ENCODE data around the gene ZNF28. TPM values are rescaled to one million over a fixed set of nuclear protein-coding genes. Genes with fewer than 3 reads are reported as not detected.
"Not testable (repeated sequence)": the region's sequence is repeated elsewhere in the genome, so short reads cannot be mapped to it uniquely, and the experiment has no call there.

The ZNF28 gene
- 35.1 TPM for total RNA-seq

DNA sequence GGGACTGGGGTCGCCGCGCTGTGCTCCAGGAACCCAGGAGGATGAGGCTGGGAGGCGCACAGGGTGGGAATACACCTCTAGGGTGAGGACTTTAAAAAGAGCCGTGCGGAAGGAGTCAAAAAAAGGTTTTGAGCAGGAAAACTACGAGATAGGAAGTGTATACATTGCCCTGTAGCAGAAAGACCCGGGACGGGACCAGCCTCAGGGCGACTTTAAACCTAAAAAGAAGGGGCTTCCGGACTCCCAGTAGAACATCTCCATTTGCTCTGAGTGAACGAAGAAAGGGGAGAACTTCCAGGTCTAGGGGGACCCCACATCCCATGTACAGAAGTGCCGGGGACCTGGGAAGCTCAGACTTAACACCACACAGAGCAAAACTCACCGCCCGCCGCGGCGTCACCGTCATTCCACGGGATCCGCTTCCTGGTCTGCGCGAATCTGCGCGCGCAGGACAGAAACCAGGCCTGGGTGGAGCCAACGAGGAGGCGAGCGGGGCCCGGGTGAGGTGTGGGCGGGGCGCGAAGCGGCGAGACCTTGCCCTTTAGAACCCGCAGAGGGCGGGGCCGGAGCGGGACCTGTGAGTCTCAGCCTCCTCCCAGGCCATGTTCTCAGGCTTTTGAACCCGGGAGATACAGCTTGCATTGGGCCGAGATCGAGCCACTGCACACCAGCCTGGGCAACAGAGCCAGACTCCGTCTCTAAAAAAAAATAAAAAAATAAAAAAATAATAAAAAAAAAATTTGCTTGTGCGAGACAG is at the start of gene ZNF28:
TSS of gene ZNF28 (minus strand) at position 430 of the 757 bp plus-strand sequence. CDS start 3,675 bp downstream, outside the sequence.
- DNase-seq = peak; percentile 57

DNA sequence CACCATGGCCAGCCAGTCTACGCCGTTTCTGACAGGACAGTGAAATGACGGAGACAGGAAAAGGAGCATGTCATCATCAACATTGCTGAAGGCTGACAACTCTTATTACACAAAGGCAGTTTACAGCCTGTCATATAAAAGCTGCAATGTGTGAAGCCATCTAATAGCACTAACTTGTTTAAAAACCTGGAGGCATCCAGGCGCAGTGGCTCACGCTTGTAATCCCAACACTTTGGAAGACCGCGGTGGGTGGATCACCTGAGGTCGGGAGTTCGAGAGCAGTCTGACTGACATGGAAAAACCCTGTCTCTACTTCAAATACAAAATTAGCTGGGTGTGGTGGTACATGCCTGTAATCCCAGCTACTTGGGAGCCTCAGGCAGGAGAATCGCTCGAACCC is 46.6 kb upstream of the ZNF28 start:
- not testable (repeated sequence) for DNase-seq

DNA sequence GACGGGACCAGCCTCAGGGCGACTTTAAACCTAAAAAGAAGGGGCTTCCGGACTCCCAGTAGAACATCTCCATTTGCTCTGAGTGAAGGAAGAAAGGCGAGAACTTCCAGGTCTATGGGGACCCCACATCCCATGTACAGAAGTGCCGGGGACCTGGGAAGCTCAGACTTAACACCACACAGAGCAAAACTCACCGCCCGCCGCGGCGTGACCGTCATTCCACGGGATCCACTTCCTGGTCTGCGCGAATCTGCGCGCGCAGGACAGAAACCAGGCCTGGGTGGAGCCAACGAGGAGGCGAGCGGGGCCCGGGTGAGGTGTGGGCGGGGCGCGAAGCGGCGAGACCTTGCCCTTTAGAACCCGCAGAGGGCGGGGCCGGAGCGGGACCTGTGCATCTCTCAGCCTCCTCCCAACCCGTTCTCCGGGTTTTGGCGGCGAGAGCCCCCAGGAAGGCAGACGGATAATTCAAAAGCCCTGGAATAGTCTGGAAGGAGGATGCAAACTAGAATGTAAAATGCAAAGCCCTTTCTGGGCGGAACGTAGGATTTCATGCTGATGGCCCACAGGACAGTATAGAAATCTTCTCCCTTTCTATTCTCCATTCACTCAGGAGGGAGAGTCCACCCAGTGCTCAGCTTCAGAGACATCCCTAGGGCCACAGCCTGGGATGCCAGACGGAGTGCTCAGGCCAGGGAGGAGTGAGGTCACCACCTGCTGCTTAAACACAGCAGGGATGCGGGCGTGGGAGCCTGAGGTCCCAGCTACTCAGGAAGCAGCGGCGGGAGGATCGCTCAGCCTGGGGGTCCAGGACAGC is 36.2 kb upstream of the ZNF28 start, which contains the start of gene ZNF468:
TSS of gene ZNF468 (minus strand) at position 242 of the 814 bp plus-strand sequence. CDS start 3,347 bp downstream, outside the sequence.
- peak; percentile 70 for DNase-seq

DNA sequence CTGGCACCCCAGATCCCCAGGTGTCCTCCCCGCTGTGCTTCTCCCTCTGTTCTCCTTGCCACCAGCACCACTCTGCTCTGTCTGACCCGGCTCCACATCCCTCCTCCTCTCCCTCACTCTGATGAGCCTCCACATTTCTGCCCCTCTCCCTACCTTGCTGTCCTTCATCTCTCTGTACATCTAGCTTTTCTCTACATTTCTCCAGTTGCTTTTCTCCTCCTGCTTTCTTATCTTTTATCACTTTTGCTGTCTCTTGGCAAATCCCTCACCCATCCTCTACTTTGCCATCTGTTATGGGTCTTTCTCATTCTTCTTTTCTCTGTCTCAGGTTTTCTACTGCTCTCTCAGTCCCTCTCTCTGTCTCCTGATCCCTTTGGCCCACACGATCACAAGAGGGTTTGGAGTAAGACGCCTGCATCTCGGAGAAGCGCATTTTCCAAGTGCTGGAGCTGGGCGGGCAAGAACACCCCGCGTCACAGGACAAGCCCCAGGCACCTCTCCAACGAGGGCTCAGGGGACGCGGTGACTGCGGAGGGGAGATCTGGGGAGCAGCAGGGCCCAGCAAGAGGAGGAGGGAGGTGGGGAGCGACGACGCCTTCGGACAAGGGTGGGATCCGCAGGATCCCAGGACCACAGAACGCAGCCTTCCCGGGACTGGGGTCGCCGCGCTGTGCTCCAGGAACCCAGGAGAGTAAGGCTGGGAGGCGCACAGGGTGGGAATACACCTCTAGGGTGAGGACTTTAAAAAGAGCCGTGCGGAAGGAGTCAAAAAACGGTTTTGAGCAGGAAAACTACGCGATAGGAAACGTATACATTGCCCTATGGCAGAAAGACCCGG is 35.3 kb upstream of the ZNF28 start:
- not testable (repeated sequence) for DNase-seq

DNA sequence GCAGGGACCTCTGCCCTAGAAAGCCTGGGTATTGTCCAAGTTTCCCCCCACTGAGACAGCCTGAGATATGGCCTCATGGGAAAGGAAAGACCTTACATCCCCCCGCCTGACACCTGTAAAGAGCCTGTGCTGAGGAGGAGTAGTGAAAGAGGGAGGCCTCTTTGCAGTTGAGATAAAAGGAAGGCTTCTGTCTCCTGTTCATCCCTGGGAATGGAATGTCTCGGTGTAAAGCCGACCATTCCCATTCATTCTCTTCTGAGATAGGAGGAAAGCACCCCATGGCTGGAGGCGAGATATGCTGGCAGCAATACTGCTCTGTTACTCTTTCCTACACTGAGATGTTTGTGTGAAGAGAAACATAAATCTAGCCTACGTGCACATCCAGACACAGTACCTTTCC is 25.9 kb upstream of the ZNF28 start:
- DNase-seq = not testable (repeated sequence)

DNA sequence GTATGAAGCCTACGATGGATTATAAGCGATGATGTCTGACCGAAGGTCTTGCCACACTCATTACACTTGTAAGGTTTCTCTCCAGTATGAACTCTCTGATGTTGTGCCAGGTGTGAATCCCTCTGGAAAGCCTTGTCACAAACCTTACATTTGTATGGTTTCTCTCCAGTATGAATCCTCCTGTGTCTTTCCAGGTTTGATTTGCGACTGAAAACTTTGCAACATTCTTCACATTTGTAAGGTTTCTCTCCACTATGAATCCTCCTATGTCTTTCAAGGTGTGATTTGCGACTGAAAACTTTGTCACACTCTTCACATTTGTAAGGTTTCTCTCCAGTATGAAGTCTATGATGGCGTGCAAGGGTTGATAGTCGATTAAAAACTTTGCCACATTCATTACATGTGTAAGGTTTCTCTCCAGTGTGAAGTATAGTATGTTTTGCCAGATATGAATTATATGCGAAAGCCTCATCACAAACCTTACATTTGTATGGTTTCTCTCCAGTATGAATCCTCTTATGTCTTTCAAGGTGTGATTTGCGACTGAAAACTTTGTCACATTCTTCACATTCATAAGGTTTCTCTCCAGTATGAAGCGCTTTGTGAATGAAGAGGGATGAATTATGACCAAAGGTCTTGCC is 19.5 kb upstream of the ZNF28 start:
- not testable (repeated sequence) for DNase-seq

DNA sequence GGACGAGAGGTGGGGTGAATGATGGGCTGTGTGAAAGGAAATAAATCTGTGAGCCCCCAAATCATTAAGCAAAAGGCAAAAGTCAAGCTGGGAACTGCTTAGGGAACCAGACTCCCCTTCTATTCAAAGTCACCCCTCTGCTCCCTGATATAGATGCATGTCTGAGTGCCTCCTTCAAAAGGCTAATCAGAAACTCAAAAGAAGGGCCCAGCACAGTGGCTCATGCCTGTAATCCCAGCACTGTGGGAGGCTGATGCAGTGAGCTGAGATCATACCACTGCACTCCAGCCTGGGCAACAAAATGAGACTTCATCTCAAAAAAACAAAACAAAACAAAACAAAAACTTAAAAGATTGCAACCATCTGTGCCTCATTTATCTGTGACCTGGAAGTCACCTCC is 12.9 kb upstream of the ZNF28 start:
- DNase-seq = not testable (repeated sequence)

DNA sequence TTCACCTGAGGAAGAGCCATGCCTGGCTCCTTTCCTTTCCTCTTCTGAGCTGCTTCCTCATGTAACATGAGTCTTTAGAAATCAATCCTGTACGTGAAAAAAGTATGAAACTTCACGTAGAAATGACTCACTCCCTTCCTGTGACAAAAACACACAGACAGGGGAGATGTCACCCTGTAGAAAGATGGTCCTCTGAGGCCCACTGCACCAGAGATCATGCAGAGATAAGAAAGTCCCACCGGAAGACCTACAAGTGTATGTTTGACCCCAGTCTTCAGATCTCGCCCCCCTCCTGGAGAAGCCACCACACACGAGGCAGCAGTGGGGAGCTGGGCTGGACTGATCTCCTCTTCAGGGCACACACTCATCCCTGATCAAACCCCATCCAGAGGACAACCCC is 12.1 kb upstream of the ZNF28 start:
- DNase-seq = not testable (repeated sequence)

DNA sequence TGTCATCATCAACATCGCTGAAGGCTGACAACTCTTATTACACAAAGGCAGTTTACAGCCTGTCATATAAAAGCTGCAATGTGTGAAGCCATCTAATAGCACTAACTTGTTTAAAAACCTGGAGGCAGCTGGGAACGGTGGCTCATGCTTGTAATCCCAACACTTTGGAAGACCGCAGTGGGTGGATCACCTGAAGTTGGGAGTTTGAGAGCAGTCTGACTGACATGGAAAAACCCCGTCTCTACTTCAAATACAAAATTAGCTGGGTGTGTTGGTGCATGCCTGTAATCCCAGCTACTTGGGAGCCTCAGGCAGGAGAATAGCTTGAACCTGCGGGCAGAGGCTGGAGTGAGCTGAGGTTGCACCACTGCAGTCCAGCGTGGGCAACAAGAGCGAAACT is 8.4 kb upstream of the ZNF28 start:
- DNase-seq = not testable (repeated sequence)

DNA sequence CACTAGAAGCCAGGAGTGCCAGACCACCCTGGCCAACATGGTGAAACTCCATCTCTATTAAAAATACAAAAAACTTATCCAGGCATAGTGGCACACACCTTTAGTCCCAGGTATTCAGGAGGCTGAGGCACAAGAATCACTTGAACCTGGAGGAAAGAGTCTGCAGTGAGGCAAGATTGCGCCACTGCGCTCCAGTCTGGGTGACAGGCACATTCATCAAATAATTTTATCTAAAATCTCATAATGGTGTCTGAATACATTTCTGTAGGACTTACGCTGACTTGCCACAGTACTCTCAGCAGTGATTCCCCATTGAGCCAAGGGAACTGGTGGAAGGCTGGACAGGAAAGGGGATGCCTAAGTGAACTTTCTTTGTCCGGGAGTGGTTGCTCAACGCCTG is 4.3 kb upstream of the ZNF28 start:
- DNase-seq = no peak

DNA sequence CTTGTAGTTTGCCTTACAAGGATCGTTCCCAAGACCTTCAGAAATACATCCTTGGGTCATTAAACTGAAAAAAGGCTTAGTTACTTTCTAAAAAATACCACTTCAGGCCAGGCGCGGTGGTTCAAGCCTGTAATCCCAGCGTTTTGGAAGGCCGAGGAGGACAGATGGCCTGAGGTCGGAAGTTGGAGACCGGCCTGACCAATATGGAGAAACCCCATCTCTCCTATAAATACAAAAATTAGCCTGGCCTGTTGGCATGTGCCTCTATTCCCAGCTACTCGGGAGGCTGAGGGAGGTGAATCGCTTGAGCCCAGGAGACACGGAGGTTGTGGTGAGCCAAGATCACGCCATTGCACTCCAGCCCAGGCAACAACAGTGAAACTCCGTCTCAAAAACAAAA is 2.2 kb upstream of the ZNF28 start:
- DNase-seq = no peak

DNA sequence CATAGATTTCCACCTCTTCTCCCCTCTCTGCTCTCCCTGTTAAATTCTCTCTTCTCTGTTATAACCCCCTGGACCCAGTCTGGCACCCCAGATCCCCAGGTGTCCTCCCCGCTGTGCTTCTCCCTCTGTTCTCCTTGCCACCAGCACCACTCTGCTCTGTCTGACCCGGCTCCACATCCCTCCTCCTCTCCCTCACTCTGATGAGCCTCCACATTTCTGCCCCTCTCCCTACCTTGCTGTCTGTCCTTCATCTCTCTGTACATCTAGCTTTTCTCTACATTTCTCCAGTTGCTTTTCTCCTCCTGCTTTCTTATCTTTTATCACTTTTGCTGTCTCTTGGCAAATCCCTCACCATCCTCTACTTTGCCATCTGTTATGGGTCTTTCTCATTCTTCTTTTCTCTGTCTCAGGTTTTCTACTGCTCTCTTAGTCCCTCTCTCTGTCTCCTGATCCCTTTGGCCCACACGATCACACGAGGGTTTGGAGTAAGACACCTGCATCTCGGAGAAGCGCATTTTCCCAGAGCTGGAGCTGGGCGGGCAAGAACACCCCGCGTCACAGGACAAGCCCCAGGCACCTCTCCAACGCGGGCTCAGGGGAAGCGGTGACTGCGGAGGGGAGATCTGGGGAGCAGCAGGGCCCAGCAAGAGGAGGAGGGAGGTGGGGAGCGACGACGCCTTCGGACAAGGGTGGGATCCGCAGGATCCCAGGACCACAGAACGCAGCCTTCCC is 795 bp downstream of the ZNF28 start:
- DNase-seq = peak; percentile 0

DNA sequence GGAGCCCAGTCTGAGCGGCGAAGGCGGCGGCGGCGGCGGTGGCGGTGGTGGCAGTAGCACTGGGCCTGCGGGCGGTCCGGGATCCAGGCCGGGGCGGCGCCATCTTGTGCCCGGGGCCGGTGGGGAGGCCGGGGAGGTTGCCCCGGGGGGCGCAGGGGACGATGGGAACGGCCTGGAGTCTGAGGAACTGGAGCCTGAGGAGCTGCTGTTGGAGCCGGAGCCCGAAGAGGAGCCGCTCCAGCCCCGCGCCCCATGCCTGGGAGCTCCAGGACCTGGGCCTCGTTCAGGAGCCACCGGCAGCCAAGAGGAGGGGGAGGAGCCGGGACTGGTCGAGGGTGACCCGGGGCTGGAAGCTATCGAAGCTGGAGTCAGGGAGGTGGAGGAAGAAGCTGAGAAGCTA is 11.6 kb downstream of the ZNF28 start:
- no peak for DNase-seq

DNA sequence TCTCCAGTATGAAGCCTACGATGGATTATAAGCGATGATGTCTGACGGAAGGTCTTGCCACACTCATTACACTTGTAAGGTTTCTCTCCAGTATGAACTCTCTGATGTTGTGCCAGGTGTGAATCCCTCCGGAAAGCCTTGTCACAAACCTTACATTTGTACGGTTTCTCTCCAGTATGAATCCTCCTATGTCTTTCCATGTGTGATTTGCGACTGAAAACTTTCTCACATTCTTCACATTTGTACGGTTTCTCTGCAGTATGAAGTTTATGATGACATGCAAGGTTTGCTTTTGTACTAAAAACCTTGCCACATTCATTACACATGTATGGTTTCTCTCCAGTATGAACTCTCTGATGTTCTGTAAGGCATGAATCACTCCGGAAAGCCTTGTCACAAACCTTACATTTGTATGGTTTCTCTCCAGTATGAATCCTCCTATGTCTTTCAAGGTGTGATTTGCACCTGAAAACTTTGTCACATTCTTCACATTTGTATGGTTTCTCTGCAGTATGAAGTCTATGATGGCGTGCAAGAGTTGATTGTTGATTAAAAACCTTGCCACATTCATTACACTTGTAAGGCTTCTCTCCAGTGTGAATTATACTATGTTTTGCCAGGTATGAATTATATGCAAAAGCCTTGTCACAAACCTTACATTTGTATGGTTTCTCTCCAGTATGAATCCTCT is 21.3 kb downstream of the ZNF28 start:
- not testable (repeated sequence) for DNase-seq

DNA sequence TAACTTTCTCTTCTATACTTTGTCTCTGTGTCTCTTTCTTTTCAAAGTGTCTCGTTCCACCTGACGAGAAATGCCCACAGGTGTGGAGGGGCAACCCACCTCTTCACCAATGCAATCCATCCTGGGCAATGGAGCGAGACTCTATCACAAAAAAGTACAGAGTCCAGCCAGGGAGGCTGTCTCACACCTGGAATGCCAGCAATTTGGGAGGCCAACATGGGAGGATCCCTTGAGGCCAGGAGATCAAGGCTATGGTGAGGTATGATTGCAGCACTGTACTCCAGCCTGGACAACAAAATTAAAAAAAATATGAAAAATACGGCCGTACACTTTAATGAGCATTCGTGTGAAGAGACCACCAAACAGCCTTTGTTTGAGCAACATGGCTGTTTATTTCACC is 32.0 kb downstream of the ZNF28 start:
- no peak for DNase-seq

DNA sequence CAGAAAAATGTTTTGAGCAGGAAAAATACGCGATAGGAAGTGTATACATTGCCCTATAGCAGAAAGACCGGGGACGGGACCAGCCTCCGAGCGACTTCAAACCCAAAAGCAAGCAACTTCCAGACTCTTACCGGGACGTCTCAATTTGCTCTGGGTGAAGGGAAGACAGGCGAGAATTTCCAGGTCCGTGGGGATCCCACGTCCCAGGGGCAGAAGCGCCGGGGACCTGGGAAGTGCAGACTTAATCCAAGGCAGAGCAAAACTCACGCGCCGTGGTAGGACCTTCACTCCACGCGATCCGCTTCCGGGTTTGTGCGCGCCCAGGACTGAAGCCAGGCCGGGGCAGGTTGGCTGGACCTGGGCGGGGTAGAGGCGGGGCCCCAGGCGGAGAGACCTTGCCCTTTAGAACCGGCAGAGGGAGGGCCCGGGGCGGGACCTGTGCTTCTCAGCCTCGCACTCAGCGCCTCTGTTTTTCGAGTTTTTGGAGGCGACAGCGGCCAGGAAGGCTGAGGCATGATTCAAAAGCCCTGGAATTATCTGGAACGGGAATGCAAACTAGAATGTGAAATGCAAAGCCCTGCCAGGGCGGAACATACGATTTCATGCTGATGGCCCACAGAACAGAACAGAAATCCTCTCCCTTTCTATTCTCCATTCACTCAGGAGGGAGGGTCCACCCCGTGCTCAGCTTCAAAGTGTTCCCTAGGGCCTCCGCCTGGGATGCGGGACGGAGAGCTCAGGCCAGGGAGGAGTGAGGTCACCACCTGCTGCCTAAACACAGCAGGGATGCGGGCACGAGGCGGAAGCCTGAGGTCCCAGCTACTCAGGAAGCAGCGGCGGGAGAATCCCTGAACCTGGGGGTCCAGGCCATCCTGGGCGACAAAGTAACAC is 34.7 kb downstream of the ZNF28 start, which contains the start of gene ZNF600:
TSS of gene ZNF600 (minus strand) at position 328 of the 891 bp plus-strand sequence. CDS start 7,903 bp downstream, outside the sequence.
- DNase-seq = not testable (repeated sequence)

DNA sequence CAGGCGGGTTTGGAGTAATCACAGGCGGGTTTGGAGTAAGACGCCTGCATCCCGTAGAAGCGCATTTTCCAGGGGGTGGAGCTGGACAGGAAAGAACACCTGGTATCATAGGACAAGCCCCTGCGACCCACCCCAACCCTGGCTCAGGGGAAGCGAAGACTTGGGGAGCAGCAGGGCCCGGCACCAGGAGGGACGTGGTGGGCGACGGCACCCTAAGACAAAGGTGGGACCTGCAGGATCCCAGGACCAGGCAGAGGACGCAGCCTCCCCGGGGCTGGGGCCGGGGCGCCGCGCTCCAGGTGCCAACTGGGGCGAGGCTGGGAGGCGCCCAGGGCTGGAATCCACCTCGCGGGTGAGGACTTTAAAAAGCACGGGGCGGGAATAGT is 35.4 kb downstream of the ZNF28 start:
- no peak for DNase-seq

DNA sequence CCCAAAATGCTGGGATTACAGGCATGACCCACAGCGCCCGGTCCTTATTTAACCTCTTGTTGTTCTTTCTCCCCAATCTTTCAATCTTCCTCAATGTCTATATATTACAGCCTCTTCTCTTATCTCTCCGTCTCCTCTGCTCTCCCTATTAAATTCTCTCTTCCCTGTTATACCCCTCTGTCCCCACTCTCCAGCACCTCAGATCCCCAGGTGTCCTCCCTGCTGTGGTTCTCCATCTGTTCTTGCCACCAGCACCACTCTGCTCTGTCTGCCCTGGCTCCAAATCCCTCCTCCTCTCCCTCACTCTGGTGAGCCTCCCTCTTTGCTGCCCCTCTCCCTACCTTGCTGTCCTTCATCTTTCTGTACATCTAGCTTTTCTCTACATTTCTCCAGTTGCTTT is 35.9 kb downstream of the ZNF28 start:
- DNase-seq = no peak

DNA sequence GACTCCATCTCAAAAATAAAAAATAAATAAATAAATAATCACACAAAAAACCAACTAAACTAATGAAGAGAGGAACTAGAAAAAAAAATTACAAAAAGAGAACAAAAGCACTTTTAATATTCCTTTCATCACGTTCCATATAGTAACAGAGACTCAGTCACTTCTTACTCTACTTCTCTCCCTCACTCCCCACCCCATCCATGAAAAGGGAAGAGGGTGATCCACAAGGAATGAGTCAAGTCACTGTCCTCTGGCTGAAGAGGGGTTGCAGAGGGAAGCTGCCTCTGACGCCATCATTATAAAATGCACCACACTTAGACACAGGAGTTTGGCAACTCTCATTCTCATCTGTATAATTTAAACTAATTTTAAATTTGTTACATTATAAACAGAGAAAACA is 38.6 kb downstream of the ZNF28 start:
- not testable (repeated sequence) for DNase-seq
